Loucy (cell line): ENCODE data around the gene MYO5C.

Experiments
- H2AFZ ChIP-seq: fragments of 200-600 bp; sonication (generic); 2 replicates; pipeline ENCODE4 v1.6.0; 2016; ENCODE audit warnings: antibody characterized with exemption, mild to moderate bottlenecking, low read length, moderate library complexity
- H3F3A ChIP-seq: fragments of 200-600 bp; 2 replicates; pipeline ENCODE4 v1.6.0; 2016; ENCODE audit warnings: antibody characterized with exemption, low read depth, mild to moderate bottlenecking
- H3K27me3 ChIP-seq: fragments of 200-600 bp; sonication (generic); 2 replicates; pipeline ENCODE4 v1.6.1; 2014; ENCODE audit warnings: low read length, mild to moderate bottlenecking; ENCODE audit not compliant: insufficient read depth, poor library complexity, severe bottlenecking
- H3K36me3 ChIP-seq: fragments of 200-600 bp; sonication (generic); 2 replicates; pipeline ENCODE4 v1.6.1; 2016; ENCODE audit warnings: low read length; ENCODE audit not compliant: insufficient read depth
- H3K4me1 ChIP-seq: fragments of 200-600 bp; sonication (generic); 2 replicates; pipeline ENCODE4 v1.5.1; 2014; ENCODE audit warnings: low read length, mild to moderate bottlenecking; ENCODE audit not compliant: insufficient read depth, poor library complexity, severe bottlenecking
- H3K4me2 ChIP-seq: fragments of 200-600 bp; sonication (generic); 2 replicates; pipeline ENCODE4 v1.6.0; 2014; ENCODE audit warnings: antibody characterized with exemption, low read length, low read depth, mild to moderate bottlenecking; ENCODE audit not compliant: poor library complexity, severe bottlenecking
- H3K4me3 ChIP-seq: fragments of 200-600 bp; sonication (generic); 2 replicates; pipeline ENCODE4 v1.5.1; 2014; ENCODE audit warnings: low read length, mild to moderate bottlenecking, mixed read lengths; ENCODE audit not compliant: poor library complexity, severe bottlenecking
- H3K79me2 ChIP-seq: fragments of 200-600 bp; sonication (generic); 2 replicates; pipeline ENCODE4 v1.6.1; 2014; ENCODE audit warnings: low read length; ENCODE audit not compliant: insufficient read depth
- H3K9ac ChIP-seq: fragments of 200-600 bp; sonication (generic); 2 replicates; pipeline ENCODE4 v1.6.0; 2014; ENCODE audit warnings: mild to moderate bottlenecking, low read depth, low read length, moderate library complexity; ENCODE audit not compliant: poor library complexity, severe bottlenecking
- H3K9me2 ChIP-seq: fragments of 200-600 bp; sonication (generic); replicated peaks from 2 replicates; pipeline ENCODE4 v1.6.1; 2016; ENCODE audit warnings: low read depth, low read length, mixed read lengths
- H3K9me3 ChIP-seq: fragments of 200-600 bp; sonication (generic); 2 replicates; pipeline ENCODE4 v1.6.1; 2014; ENCODE audit warnings: mild to moderate bottlenecking, antibody characterized with exemption, low read length, low read depth; ENCODE audit not compliant: insufficient read depth
- H4K20me1 ChIP-seq: fragments of 200-600 bp; sonication (generic); 2 replicates; pipeline ENCODE4 v1.6.0; 2014; ENCODE audit warnings: antibody characterized with exemption, low read length, mild to moderate bottlenecking; ENCODE audit not compliant: insufficient read depth, poor library complexity, severe bottlenecking
- CTCF ChIP-seq: fragments of 200-600 bp; sonication (generic); conservative IDR thresholded peaks from 2 replicates; pipeline ENCODE4 v1.5.1; 2014; ENCODE audit warnings: mild to moderate bottlenecking, antibody characterized with exemption, low read length
- EZH2phosphoT487 ChIP-seq: fragments of 200-600 bp; IDR thresholded peaks from 2 replicates; pipeline ENCODE4 v1.6.1; 2018; ENCODE audit warnings: antibody characterized with exemption, mild to moderate bottlenecking, moderate library complexity, borderline replicate concordance

The MYO5C gene

DNA sequence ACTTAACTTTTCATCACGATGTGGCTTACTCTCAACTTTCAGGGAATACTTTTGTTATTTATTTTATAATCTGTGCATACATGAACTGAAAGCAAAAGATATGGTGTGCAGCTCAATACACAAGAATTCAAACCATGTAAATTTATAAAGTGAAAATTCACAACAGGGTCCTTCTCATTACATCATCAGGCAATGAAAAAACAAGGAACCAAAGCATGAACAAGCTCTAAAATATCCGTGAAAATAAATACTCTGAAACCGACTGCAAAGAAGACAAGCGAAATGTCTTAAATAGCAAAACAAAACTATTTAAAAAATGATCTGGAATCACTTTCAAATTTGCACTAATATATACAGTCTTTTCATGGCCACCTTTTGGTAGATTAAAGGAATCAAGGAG lies 133.3 kb downstream of the MYO5C start:
- no peaks in the 10 kb centered on the region for H3F3A ChIP-seq
- no peak for TF ChIP-seq CTCF
- H3K4me1 ChIP-seq = peaks cover 17% of the 10 kb centered on the region
- peaks cover 22% of the 10 kb centered on the region for H3K79me2 ChIP-seq
- no peak overlapping the region for H3K4me2 ChIP-seq
- no peak overlapping the region for H2AFZ ChIP-seq
- H3K36me3 ChIP-seq = peaks cover 26% of the 10 kb centered on the region; the same call in 1 of the 2 replicates
- no peak overlapping the region for H3K9ac ChIP-seq
- H3K4me3 ChIP-seq = no peak overlapping the region
- no peaks in the 10 kb centered on the region for H4K20me1 ChIP-seq
- H3K27me3 ChIP-seq = no peaks in the 10 kb centered on the region
- H3K9me3 ChIP-seq = no peaks in the 10 kb centered on the region
- H3K9me2 ChIP-seq = no peaks in the 10 kb centered on the region

GRCh38 chr15:52161406-52161966 lies 134.1 kb downstream of the MYO5C start:
- Histone ChIP-seq H3F3A (no peaks in the 10 kb centered on the region), H3K9ac (no peak overlapping the region), H3K4me3 (no peak overlapping the region), H3K36me3 (peaks cover 26% of the 10 kb centered on the region; the same call in 1 of the 2 replicates), H2AFZ (no peak overlapping the region), H3K79me2 (peaks cover 17% of the 10 kb centered on the region), H3K27me3 (no peaks in the 10 kb centered on the region), H3K9me2 (no peaks in the 10 kb centered on the region), H3K4me1 (peaks cover 17% of the 10 kb centered on the region), H4K20me1 (no peaks in the 10 kb centered on the region), H3K9me3 (no peaks in the 10 kb centered on the region), H3K4me2 (no peak overlapping the region)
- TF ChIP-seq CTCF = no peak
- no peak for TF ChIP-seq EZH2phosphoT487

GRCh38 chr15:52159645-52160044 lies 136.0 kb downstream of the MYO5C start:
- Histone ChIP-seq H3K9me2 (no peaks in the 10 kb centered on the region), H3K9me3 (no peaks in the 10 kb centered on the region), H3K4me2 (no peak overlapping the region), H3K9ac (no peak overlapping the region), H4K20me1 (no peaks in the 10 kb centered on the region), H2AFZ (no peak overlapping the region), H3K27me3 (no peaks in the 10 kb centered on the region), H3K36me3 (peaks cover 26% of the 10 kb centered on the region; the same call in 1 of the 2 replicates), H3K4me3 (no peak overlapping the region), H3F3A (no peaks in the 10 kb centered on the region), H3K4me1 (peaks cover 14% of the 10 kb centered on the region), H3K79me2 (peaks cover 11% of the 10 kb centered on the region; the same call in 1 of the 2 replicates)
- no peak for TF ChIP-seq EZH2phosphoT487
- no peak for TF ChIP-seq CTCF
